Measurements from ENCODE around the gene PSMC2. TPM values are rescaled to one million over a fixed set of nuclear protein-coding genes. Genes with fewer than 3 reads are reported as not detected.

The PSMC2 gene
- total and polyA plus RNA-seq, 10 of the 15 experiments (the other 5 are each of a cell fraction or from before 2014, with no cell fraction given), result 117 to 347 (median 220) TPM

DNA sequence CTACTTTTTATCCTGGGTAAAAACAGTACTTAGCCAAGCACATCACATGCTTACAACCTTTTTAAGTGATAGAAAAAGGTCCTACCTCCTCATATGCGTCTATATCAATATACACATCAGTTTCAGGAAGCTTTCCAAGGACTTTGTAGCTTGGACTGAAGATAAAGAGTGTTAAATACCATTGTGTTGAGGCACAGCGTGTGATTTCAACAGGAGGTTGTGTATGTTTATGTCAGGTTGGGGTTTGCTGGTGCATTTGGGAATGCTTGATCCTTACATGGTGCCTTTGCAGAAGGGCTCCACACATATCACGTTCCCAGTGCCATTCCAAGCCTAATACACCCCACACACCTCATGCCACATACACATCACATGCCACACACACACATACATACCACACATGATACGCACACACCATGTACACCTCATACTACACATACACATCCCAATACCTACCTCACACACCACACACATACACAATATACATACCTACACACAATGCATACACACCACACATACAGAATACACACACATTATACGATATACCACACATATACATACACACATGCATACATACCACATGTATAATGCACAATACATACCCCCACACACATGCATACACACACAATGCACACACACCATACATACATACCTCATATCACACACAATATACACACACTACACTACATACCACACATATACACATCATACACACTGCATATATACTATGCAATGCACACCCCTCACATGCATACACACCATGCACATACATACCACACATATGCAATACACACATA, 33.1 kb downstream of the PSMC2 start:
- FAIRE-seq, result no peak
- CTCF ChIA-PET, result interaction anchor here (2.0 kb wide), 1 partner anchor 25 kb away, joined by 6 read pairs; no protein-coding TSS in a partner anchor

More for the DNA sequence above, 33.1 kb downstream of the PSMC2 start:
- H3K27me3 ChIP-seq (replicated peaks in 1 of 2; ENCODE audit: control insufficient read depth in 2 of 2, insufficient read depth in 2 of 2, low read length in 1 of 2), result no peaks in the 10 kb centered on the region; a peak in 1 of 4 replicates
- H3K36me3 ChIP-seq (ENCODE audit: control insufficient read depth in 2 of 2, insufficient read depth in 2 of 2, low read length in 1 of 2), result no peaks in the 10 kb centered on the region
- no peak overlapping the region for H3K4me3 ChIP-seq
- no peaks in the 10 kb centered on the region for H3K4me1 ChIP-seq (ENCODE audit: control insufficient read depth, insufficient read depth, low read length)
- H3K27ac ChIP-seq (ENCODE audit: control insufficient read depth, insufficient read depth), result no peak overlapping the region
- H3K4me2 ChIP-seq (ENCODE audit: control insufficient read depth, insufficient read depth), result no peak overlapping the region
- no peak overlapping the region for H2AFZ ChIP-seq (ENCODE audit: control insufficient read depth, low read depth, low read length)
- WGBS (ENCODE audit: insufficient coverage, insufficient replicate concordance, low lambda C conversion rate, missing lambda C conversion rate), result 55% methylated on average over 5 of the region's 5 CpGs
- TF ChIP-seq ZZZ3 (IDR thresholded peaks at IDR 0.05; ENCODE audit: control insufficient read depth, insufficient read length, low read depth), result no peak
- TF ChIP-seq POLR2AphosphoS2 (IDR thresholded peaks at IDR 0.05; ENCODE audit: low read depth, low read length), result no peak
- no peak for TF ChIP-seq NR2C2 (IDR thresholded peaks at IDR 0.05; ENCODE audit: borderline replicate concordance, control insufficient read depth, insufficient read length, low read depth)
- no peak for TF ChIP-seq ZBED1 (IDR thresholded peaks at IDR 0.05; ENCODE audit: borderline replicate concordance)
- TF ChIP-seq, protein P1, sequence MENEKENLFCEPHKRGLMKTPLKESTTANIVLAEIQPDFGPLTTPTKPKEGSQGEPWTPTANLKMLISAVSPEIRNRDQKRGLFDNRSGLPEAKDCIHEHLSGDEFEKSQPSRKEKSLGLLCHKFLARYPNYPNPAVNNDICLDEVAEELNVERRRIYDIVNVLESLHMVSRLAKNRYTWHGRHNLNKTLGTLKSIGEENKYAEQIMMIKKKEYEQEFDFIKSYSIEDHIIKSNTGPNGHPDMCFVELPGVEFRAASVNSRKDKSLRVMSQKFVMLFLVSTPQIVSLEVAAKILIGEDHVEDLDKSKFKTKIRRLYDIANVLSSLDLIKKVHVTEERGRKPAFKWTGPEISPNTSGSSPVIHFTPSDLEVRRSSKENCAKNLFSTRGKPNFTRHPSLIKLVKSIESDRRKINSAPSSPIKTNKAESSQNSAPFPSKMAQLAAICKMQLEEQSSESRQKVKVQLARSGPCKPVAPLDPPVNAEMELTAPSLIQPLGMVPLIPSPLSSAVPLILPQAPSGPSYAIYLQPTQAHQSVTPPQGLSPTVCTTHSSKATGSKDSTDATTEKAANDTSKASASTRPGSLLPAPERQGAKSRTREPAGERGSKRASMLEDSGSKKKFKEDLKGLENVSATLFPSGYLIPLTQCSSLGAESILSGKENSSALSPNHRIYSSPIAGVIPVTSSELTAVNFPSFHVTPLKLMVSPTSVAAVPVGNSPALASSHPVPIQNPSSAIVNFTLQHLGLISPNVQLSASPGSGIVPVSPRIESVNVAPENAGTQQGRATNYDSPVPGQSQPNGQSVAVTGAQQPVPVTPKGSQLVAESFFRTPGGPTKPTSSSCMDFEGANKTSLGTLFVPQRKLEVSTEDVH (IDR thresholded peaks at IDR 0.05; ENCODE audit: low read depth, partially characterized antibody), result no peak
- no peak for TF ChIP-seq RFX5 (IDR thresholded peaks at IDR 0.05; ENCODE audit: low read depth, low read length)
- no peak for TF ChIP-seq POU2F2 (IDR thresholded peaks at IDR 0.05; ENCODE audit: borderline replicate concordance, low read depth, low read length)
- TF ChIP-seq, protein P2, sequence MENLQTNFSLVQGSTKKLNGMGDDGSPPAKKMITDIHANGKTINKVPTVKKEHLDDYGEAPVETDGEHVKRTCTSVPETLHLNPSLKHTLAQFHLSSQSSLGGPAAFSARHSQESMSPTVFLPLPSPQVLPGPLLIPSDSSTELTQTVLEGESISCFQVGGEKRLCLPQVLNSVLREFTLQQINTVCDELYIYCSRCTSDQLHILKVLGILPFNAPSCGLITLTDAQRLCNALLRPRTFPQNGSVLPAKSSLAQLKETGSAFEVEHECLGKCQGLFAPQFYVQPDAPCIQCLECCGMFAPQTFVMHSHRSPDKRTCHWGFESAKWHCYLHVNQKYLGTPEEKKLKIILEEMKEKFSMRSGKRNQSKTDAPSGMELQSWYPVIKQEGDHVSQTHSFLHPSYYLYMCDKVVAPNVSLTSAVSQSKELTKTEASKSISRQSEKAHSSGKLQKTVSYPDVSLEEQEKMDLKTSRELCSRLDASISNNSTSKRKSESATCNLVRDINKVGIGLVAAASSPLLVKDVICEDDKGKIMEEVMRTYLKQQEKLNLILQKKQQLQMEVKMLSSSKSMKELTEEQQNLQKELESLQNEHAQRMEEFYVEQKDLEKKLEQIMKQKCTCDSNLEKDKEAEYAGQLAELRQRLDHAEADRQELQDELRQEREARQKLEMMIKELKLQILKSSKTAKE (IDR thresholded peaks at IDR 0.05; ENCODE audit: low read depth, poor library complexity, severe bottlenecking), result no peak
- TF ChIP-seq, protein P3, sequence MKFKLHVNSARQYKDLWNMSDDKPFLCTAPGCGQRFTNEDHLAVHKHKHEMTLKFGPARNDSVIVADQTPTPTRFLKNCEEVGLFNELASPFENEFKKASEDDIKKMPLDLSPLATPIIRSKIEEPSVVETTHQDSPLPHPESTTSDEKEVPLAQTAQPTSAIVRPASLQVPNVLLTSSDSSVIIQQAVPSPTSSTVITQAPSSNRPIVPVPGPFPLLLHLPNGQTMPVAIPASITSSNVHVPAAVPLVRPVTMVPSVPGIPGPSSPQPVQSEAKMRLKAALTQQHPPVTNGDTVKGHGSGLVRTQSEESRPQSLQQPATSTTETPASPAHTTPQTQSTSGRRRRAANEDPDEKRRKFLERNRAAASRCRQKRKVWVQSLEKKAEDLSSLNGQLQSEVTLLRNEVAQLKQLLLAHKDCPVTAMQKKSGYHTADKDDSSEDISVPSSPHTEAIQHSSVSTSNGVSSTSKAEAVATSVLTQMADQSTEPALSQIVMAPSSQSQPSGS (IDR thresholded peaks at IDR 0.05; ENCODE audit: low read length), result no peak
- TF ChIP-seq CBX5 (IDR thresholded peaks at IDR 0.05; ENCODE audit: low read depth), result no peak
- no peak for TF ChIP-seq NFIC (IDR thresholded peaks at IDR 0.05; ENCODE audit: low read depth, low read length)
- TF ChIP-seq, protein P4, sequence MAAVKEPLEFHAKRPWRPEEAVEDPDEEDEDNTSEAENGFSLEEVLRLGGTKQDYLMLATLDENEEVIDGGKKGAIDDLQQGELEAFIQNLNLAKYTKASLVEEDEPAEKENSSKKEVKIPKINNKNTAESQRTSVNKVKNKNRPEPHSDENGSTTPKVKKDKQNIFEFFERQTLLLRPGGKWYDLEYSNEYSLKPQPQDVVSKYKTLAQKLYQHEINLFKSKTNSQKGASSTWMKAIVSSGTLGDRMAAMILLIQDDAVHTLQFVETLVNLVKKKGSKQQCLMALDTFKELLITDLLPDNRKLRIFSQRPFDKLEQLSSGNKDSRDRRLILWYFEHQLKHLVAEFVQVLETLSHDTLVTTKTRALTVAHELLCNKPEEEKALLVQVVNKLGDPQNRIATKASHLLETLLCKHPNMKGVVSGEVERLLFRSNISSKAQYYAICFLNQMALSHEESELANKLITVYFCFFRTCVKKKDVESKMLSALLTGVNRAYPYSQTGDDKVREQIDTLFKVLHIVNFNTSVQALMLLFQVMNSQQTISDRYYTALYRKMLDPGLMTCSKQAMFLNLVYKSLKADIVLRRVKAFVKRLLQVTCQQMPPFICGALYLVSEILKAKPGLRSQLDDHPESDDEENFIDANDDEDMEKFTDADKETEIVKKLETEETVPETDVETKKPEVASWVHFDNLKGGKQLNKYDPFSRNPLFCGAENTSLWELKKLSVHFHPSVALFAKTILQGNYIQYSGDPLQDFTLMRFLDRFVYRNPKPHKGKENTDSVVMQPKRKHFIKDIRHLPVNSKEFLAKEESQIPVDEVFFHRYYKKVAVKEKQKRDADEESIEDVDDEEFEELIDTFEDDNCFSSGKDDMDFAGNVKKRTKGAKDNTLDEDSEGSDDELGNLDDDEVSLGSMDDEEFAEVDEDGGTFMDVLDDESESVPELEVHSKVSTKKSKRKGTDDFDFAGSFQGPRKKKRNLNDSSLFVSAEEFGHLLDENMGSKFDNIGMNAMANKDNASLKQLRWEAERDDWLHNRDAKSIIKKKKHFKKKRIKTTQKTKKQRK (IDR thresholded peaks at IDR 0.05; ENCODE audit: low read depth, low read length), result no peak
- no peak overlapping the region for H3K9ac ChIP-seq (ENCODE audit: control insufficient read depth, insufficient read depth, low read length)
- intact Hi-C loops (cut with micrococcal nuclease; ENCODE audit: unreplicated experiment), result no loop called here
- no peaks in the 10 kb centered on the region for H3K79me2 ChIP-seq (ENCODE audit: control insufficient read depth, insufficient read depth, low read length)
- no TSS peak for BruUV-seq (replicated peaks)
- H3K9me3 ChIP-seq (replicated peaks; ENCODE audit: control insufficient read depth, insufficient read depth, low read length), result no peaks in the 10 kb centered on the region
- POLR2A ChIA-PET, result no interaction called here
- DNase-seq (ENCODE audit: low read depth, low spot score) (no peak), ATAC-seq (no peak)
- no peaks in the 10 kb centered on the region for H4K20me1 ChIP-seq (ENCODE audit: control insufficient read depth, insufficient read depth)
- in situ Hi-C loops (cut with MboI), result no loop called here
- RAD21 ChIA-PET (ENCODE audit: unreplicated experiment), result no interaction called here
- SMC1A ChIA-PET (ENCODE audit: uncharacterized antibody, unreplicated experiment), result interaction anchor here (0.7 kb wide), 1 partner anchor 25 kb away, joined by 3 read pairs; no protein-coding TSS in a partner anchor
